HG02870 (cell line): ENCODE data around the gene TRIM8.

Source experiments
- ATAC-seq: cut with Tn5 transposase; IDR thresholded peaks from one replicate; pipeline ENCODE4 v1.9.1; 2021; ENCODE audit warnings: mild to moderate bottlenecking, moderate library complexity; ENCODE audit not compliant: unreplicated experiment

TRIM8 gene

GRCh38 chr10:102632394-102633111 lies 11.7 kb upstream of the TRIM8 start:
- ATAC-seq: no peak

- no peak for ATAC-seq
Observed at GRCh38 chr10:102633287-102633686, 11.0 kb upstream of the TRIM8 start.

- ATAC-seq: no peak
Observed at GRCh38 chr10:102633848-102634247, 10.4 kb upstream of the TRIM8 start.

GRCh38 chr10:102634686-102635085 lies 9.6 kb upstream of the TRIM8 start:
- no peak for ATAC-seq

GRCh38 chr10:102635377-102635776 lies 8.9 kb upstream of the TRIM8 start:
- no peak for ATAC-seq

- ATAC-seq: no peak
Observed at GRCh38 chr10:102639537-102639936, 4.7 kb upstream of the TRIM8 start.

- no peak for ATAC-seq
Observed at GRCh38 chr10:102641402-102641801, 2.9 kb upstream of the TRIM8 start.

- peak; percentile 50 for ATAC-seq
Observed at GRCh38 chr10:102641880-102642735, 2.2 kb upstream of the TRIM8 start.

GRCh38 chr10:102642736-102643335 lies 1.4 kb upstream of the TRIM8 start:
- no peak for ATAC-seq

- ATAC-seq: no peak
Observed at GRCh38 chr10:102643336-102644065, 778 bp upstream of the TRIM8 start.

GRCh38 chr10:102644646-102645387 lies 538 bp downstream of the TRIM8 start:
- no peak for ATAC-seq

- no peak for ATAC-seq
Observed at GRCh38 chr10:102645388-102645740, 1.1 kb downstream of the TRIM8 start.

GRCh38 chr10:102645741-102646609 lies 1.7 kb downstream of the TRIM8 start:
- peak; percentile 42 for ATAC-seq

- no peak for ATAC-seq
Observed at GRCh38 chr10:102646610-102647442, 2.5 kb downstream of the TRIM8 start.

GRCh38 chr10:102647443-102648268 lies 3.4 kb downstream of the TRIM8 start:
- ATAC-seq: no peak

GRCh38 chr10:102648269-102648888 lies 4.1 kb downstream of the TRIM8 start:
- no peak for ATAC-seq
